CD14-positive monocyte (primary cell): Measurements from ENCODE around the gene ANKRD44. TPM values are rescaled to one million over a fixed set of nuclear protein-coding genes. Genes with fewer than 3 reads are reported as not detected.

Source experiments
- DNase-seq, 3 donors: peaks; one replicate each; pipeline ENCODE4 v3.0.0-alpha.2; 2011 to 2022
- H2AFZ ChIP-seq: 2 replicates; pipeline ENCODE4 v1.6.0; 2012; ENCODE audit warnings: mild to moderate bottlenecking, low read depth, low read length, inconsistent platforms; ENCODE audit not compliant: insufficient read depth, poor library complexity, severe bottlenecking
- H3K27ac ChIP-seq, 2 donors: 1 replicate in 1 of 2; 2 replicates in 1 of 2; pipeline ENCODE4 v1.5.1; 2012 to 2013; ENCODE audit warnings: low read length in 2 of 2, control low read depth in 1 of 2, inconsistent platforms in 1 of 2, low read depth in 1 of 2, mild to moderate bottlenecking in 1 of 2
- H3K27me3 ChIP-seq, 2 donors: one replicate each; pipeline versions ENCODE4 v1.6.0 to v1.6.1; 2011 to 2013; ENCODE audit warnings: low read length in 2 of 2; ENCODE audit not compliant: control insufficient read depth in 2 of 2, insufficient read depth in 2 of 2
- H3K36me3 ChIP-seq, 2 donors: replicated peaks in 1 of 2; 1 replicate in 1 of 2; 2 replicates in 1 of 2; pipeline versions ENCODE4 v1.5.1 to v1.6.1; 2012 to 2013; ENCODE audit warnings: low read length in 2 of 2, control low read depth in 1 of 2, inconsistent platforms in 1 of 2, mild to moderate bottlenecking in 1 of 2; ENCODE audit not compliant: insufficient read depth in 2 of 2, control insufficient read depth in 1 of 2
- H3K4me1 ChIP-seq, 2 donors: 1 replicate in 1 of 2; 2 replicates in 1 of 2; pipeline versions ENCODE4 v1.5.1 to v1.6.1; 2012 to 2013; ENCODE audit warnings: low read length in 2 of 2, control low read depth in 1 of 2, inconsistent platforms in 1 of 2, mild to moderate bottlenecking in 1 of 2, moderate library complexity in 1 of 2; ENCODE audit not compliant: insufficient read depth in 2 of 2, control insufficient read depth in 1 of 2
- H3K4me2 ChIP-seq: replicated peaks from 2 replicates; pipeline ENCODE3; 2012; ENCODE audit warnings: low read length, moderate library complexity, mild to moderate bottlenecking; ENCODE audit not compliant: poor library complexity, severe bottlenecking; ENCODE audit errors: extremely low read depth
- H3K4me3 ChIP-seq, 3 experiments: fragments of 200-600 bp in 1 of 3; sonication (generic) in 1 of 3; replicated peaks in 1 of 3; 1 replicate in 2 of 3; 2 replicates in 1 of 3; pipeline ENCODE4 v1.5.1; 2011 to 2013; ENCODE audit warnings: low read length in 3 of 3, mild to moderate bottlenecking in 3 of 3, control low read depth in 2 of 3, low read depth in 2 of 3, inconsistent platforms in 1 of 3, moderate library complexity in 1 of 3
- H3K79me2 ChIP-seq: 2 replicates; pipeline ENCODE4 v1.6.0; 2012; ENCODE audit warnings: mild to moderate bottlenecking, control low read depth, inconsistent platforms, low read length, moderate library complexity; ENCODE audit not compliant: insufficient read depth
- H3K9ac ChIP-seq: 2 replicates; pipeline ENCODE4 v1.6.0; 2017; ENCODE audit warnings: low read length, mild to moderate bottlenecking; ENCODE audit not compliant: insufficient read depth, poor library complexity, severe bottlenecking
- H3K9me3 ChIP-seq, 2 donors: replicated peaks in 1 of 2; 1 replicate in 1 of 2; 2 replicates in 1 of 2; pipeline versions ENCODE4 v1.5.1 to v1.6.1; 2012 to 2013; ENCODE audit warnings: low read length in 2 of 2, control low read depth in 1 of 2; ENCODE audit not compliant: control insufficient read depth in 1 of 2, insufficient read depth in 1 of 2
- H4K20me1 ChIP-seq: 2 replicates; pipeline ENCODE4 v1.6.0; 2012; ENCODE audit warnings: mild to moderate bottlenecking, low read length, control low read depth, moderate library complexity; ENCODE audit not compliant: insufficient read depth
- H3K27ac Mint-ChIP-seq, 7 donors: one replicate each; pipeline ENCODE4 v1.8.0; 2020; ENCODE audit warnings: mild to moderate bottlenecking in 7 of 7, mixed read lengths in 7 of 7, moderate library complexity in 6 of 7, inconsistent platforms in 2 of 7
- H3K27me3 Mint-ChIP-seq, 3 donors: one replicate each; pipeline ENCODE4 v1.8.0; 2021 to 2022; ENCODE audit warnings: low read depth in 3 of 3, mild to moderate bottlenecking in 3 of 3, mixed read lengths in 3 of 3, moderate library complexity in 3 of 3, inconsistent platforms in 1 of 3
- H3K36me3 Mint-ChIP-seq, 2 donors: one replicate each; pipeline ENCODE4 v1.8.0; 2020; ENCODE audit warnings: mixed read lengths in 2 of 2, inconsistent platforms in 1 of 2, mild to moderate bottlenecking in 1 of 2
- H3K4me1 Mint-ChIP-seq: one replicate; pipeline ENCODE4 v1.8.0; 2020; ENCODE audit warnings: mild to moderate bottlenecking, mixed read lengths
- H3K4me3 Mint-ChIP-seq, 2 donors: one replicate each; pipeline ENCODE4 v1.8.0; 2020; ENCODE audit warnings: mild to moderate bottlenecking in 2 of 2, mixed read lengths in 2 of 2, moderate library complexity in 1 of 2
- H3K9me3 Mint-ChIP-seq, 7 donors: one replicate each; pipeline ENCODE4 v1.8.0; 2020 to 2022; ENCODE audit warnings: mixed read lengths in 7 of 7, mild to moderate bottlenecking in 6 of 7, moderate library complexity in 6 of 7, inconsistent platforms in 2 of 7
- WGBS: methylation state at CpG from one replicate; pipeline ENCODE4 v1.1.5; 2013; ENCODE audit warnings: missing lambda C conversion rate; ENCODE audit not compliant: insufficient coverage; 5-methylcytosine and 5-hydroxymethylcytosine counted together
- intact Hi-C, 2 donors: fragments of 100-400 bp; cut with micrococcal nuclease; formaldehyde crosslinking; loops; one replicate each; pipeline versions ENCODE4 v1.15.0 to v1.15.1; 2023
- polyA plus RNA-seq, 3 donors: library from polyadenylated mRNA; depleted of rRNA in 1 of 3; unstranded in 2 of 3; stranded (reverse) in 1 of 3; fragments of 300-500 nt in 2 of 3; fragments of >200 nt in 1 of 3; fragmentation: Illumina TruSeq in 2 of 3; gene quantifications; 1 replicate in 2 of 3; 2 replicates in 1 of 3; pipeline ENCODE4 v1.2.3, GENCODE V29; 2012 to 2021
- TF ChIP-seq, protein P1 (sequence below): fragments of 200-600 bp; IDR thresholded peaks from one replicate; pipeline ENCODE4 v1.8.0; 2022; ENCODE audit warnings: antibody characterized with exemption, mild to moderate bottlenecking

The ANKRD44 gene
- polyA plus RNA-seq, 3 donors, result 55.7 to 91.9 (median 64.9) TPM

DNA sequence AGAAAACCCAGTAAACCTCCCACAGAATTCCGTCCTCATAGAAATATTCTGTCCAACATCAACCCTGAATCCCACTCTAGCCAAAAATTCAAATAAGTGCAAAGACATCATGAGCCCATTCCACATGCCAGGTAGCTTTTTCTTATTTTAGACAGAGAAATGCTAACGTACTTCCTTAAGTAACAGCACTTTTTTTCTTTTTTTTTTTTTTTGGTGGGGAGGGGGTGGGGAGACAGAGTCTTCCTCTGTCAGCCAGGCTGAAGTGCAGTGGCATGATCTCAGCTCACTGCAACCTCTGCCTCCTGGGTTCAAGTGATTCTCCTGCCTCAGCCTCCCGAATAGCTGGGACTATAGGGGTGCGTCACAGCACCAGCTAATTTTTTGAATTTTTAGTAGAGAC is 45.5 kb downstream of the ANKRD44 start:
- Histone ChIP-seq H3K27me3 (no peaks in the 10 kb centered on the region), H3K36me3 (no peaks in the 10 kb centered on the region), H3K4me2 (no peak overlapping the region), H4K20me1 (peaks cover 80% of the 10 kb centered on the region), H3K4me1 (peaks cover 18 to 33% of the 10 kb centered on the region in 2 donors), H3K4me3 (no peak overlapping the region), H3K9me3 (no peaks in the 10 kb centered on the region), H3K79me2 (peaks cover 92% of the 10 kb centered on the region), H2AFZ (no peak overlapping the region), H3K27ac (no peak overlapping the region), H3K9ac (no peak overlapping the region)
- Mint-ChIP-seq H3K36me3 (peaks cover 5 to 17% of the 10 kb centered on the region in 2 donors), H3K4me1 (peaks cover 73% of the 10 kb centered on the region), H3K27ac (peak overlapping the region in 5 of 7 donors; percentile 10 to 66 (median 57)), H3K9me3 (no peaks in the 10 kb centered on the region), H3K4me3 (no peak overlapping the region), H3K27me3 (peaks cover 0 to 2% (median 0%) of the 10 kb centered on the region in 3 donors)
- TF ChIP-seq, protein P1, sequence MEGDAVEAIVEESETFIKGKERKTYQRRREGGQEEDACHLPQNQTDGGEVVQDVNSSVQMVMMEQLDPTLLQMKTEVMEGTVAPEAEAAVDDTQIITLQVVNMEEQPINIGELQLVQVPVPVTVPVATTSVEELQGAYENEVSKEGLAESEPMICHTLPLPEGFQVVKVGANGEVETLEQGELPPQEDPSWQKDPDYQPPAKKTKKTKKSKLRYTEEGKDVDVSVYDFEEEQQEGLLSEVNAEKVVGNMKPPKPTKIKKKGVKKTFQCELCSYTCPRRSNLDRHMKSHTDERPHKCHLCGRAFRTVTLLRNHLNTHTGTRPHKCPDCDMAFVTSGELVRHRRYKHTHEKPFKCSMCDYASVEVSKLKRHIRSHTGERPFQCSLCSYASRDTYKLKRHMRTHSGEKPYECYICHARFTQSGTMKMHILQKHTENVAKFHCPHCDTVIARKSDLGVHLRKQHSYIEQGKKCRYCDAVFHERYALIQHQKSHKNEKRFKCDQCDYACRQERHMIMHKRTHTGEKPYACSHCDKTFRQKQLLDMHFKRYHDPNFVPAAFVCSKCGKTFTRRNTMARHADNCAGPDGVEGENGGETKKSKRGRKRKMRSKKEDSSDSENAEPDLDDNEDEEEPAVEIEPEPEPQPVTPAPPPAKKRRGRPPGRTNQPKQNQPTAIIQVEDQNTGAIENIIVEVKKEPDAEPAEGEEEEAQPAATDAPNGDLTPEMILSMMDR, result no peak
- DNase-seq, result no peak
- intact Hi-C loops, result no loop called here
- WGBS, result no CpG with 5 or more reads among the region's 4 CpGs

GRCh38 chr2:197264332-197264731 is 46.2 kb downstream of the ANKRD44 start:
- H3K27me3 ChIP-seq, result no peaks in the 10 kb centered on the region
- no peak overlapping the region for H3K4me3 ChIP-seq
- no peaks in the 10 kb centered on the region for H3K9me3 ChIP-seq
- peaks cover 5 to 17% of the 10 kb centered on the region in 2 donors for H3K36me3 Mint-ChIP-seq
- H3K4me1 Mint-ChIP-seq, result peaks cover 71% of the 10 kb centered on the region
- WGBS, result 94% methylated on average over 2 of the region's 5 CpGs
- intact Hi-C loops, result no loop called here
- H3K9me3 Mint-ChIP-seq, result no peaks in the 10 kb centered on the region
- no peak overlapping the region for H3K4me3 Mint-ChIP-seq
- TF ChIP-seq, protein P1, result no peak
- peaks cover 73% of the 10 kb centered on the region for H4K20me1 ChIP-seq
- H3K27ac ChIP-seq, result peak overlapping the region in 1 of 2 donors; percentile 11
- no peak overlapping the region for H3K4me2 ChIP-seq
- peak overlapping the region in 1 of 7 donors; percentile 66 for H3K27ac Mint-ChIP-seq
- no peak overlapping the region for H3K9ac ChIP-seq
- H3K36me3 ChIP-seq, result no peaks in the 10 kb centered on the region
- H3K79me2 ChIP-seq, result peaks cover 92% of the 10 kb centered on the region
- H3K4me1 ChIP-seq, result peaks cover 20 to 36% of the 10 kb centered on the region in 2 donors
- no peak for DNase-seq
- no peak overlapping the region for H2AFZ ChIP-seq
- peaks cover 0 to 2% (median 0%) of the 10 kb centered on the region in 3 donors for H3K27me3 Mint-ChIP-seq
